GM21576 (cell line): ENCODE measurements around the gene MUC6.

Experiments
- ATAC-seq: cut with Tn5 transposase; IDR thresholded peaks from one replicate; pipeline ENCODE4 v1.9.1; 2021; ENCODE audit warnings: mild to moderate bottlenecking, moderate library complexity; ENCODE audit not compliant: unreplicated experiment

Gene MUC6

DNA sequence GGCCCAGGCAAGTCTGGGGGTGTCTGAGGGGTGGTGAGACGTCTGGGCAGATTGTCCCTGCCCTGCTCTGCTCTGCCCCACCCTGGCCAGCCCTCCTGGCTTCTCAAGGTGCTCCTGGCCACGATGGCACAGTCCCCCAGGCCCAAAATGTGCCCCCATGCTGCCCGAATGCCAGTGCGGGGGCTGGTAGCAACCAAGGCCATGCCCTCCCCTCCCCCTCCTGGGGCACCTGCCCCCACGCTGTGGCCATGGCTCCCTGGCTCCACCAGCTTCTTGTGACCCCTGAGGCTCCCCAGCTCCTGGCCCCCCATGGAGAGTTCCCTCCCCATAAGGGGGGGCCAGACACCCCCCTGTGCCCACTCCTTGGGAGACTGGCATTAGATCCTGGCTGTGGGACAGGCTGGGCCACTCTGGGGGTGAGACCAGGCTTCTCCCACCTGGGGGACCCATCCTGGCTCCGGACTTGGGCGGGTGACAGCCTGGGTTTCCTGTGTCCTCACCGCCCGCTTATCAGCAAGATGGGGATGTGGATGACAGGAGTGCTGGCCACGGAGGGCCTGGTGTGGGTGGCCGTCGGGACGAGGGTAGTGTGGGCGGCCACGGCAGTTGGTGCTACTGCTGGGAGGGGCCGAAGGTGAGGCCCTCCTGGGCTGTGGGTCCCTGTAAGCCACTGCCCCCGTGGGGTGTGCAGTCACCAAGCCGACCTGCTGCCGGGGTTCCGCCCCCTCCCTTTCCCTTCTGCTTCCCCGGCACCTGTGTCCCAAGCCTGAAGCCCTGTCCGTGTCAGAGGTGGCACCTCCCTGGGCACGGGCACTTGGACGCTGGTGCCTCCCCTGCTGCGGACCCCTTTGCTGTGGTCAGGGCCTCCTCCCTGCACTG lies 15.9 kb upstream of the MUC6 start:
- no peak for ATAC-seq

- ATAC-seq, result no peak
These were observed 15.0 kb upstream of the MUC6 start for GRCh38 chr11:1051356-1052132.

DNA sequence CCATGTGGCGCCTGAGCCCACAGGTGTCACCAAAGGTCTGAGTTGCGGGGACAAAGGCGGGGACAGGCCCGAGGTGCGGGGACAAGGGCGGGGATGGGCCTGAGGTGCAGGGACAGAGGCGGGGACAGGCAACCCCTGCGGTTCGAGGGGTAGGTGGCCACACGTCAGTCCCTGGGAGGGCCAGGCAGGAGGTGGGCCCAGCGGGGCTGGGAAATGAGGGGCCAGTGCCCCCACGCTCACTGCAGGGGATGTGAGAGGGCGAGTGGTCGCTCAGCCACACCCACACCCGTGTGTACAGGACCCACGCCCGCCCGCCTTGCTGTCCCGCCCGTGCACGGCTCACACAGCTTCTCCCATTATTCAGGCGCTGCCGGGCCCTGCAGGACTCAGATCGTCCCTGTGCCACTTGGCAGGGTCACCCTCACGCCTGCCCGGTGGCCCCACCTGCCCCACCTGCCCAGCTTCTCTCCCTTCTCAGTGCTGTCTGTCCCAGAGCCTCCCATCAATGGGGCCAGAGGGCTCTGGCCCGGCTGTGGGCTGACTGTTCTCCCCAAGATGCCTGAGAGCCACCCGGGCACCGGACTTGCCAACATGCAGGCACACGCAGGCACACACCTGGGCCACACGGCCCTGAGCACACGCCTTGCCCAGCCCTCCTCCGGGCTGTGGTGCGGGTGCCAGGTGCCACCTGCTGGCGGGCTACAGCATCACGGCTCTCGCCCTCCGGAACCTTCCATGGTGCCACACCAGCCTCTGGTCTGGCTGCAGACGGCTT lies 14.2 kb upstream of the MUC6 start:
- no peak for ATAC-seq

GRCh38 chr11:1049911-1050580 lies 13.5 kb upstream of the MUC6 start:
- no peak for ATAC-seq

DNA sequence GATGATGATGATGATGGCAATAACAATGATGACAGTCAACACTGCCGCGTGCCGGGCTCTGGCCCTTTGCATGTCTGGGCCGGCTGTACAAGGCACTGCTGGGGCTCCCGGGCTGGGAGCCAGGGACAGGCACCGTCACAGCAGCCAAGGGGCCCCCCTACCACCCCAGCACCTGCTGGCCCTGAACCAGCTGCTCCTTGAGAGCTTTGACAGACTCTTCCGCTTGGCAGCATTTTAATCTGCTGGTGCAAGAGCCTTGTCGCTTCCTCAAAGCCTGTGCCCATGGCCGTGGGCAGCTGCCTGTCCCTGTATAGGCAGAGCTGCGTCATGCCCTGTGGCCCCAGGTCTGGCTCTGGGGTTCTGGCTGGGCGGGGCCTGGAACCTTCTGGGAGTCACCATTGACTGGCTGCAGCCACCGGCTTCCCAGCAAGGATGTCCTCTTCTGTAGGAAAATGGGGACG lies 12.9 kb upstream of the MUC6 start:
- ATAC-seq, result no peak

- no peak for ATAC-seq
These were observed 12.5 kb upstream of the MUC6 start for GRCh38 chr11:1049071-1049405.

GRCh38 chr11:1048375-1049070 lies 12.0 kb upstream of the MUC6 start:
- ATAC-seq, result no peak

DNA sequence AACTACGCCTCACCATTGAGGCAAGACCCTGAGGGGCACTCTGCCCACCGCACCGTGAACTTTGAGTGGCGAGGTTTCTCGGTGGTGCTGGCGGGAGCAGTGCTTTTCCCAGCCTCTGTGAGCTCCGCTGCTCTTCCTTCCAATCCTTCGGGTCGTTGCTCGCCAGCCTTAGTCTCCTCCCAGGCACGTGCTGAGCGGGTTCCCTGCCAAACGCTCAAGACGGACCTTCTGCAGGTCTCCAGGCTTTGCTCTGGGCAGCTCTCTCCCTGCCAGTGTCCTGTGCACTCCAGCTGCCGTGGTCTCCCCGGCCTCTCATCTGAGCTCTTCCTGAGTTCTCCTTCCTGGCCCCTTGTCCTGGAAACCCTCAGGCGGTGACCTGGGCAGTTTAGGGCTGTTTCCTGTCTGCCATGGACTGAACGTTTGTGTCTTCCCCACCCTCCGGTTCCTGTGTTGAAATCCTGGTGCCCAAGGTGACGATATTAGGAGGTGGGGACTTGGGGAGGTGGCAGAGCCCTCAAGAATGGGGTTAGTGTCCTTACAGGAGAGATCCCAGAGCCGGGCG lies 11.2 kb upstream of the MUC6 start:
- no peak for ATAC-seq

GRCh38 chr11:1044160-1044559 lies 7.6 kb upstream of the MUC6 start:
- no peak for ATAC-seq

- no peak for ATAC-seq
These were observed 7.1 kb upstream of the MUC6 start for GRCh38 chr11:1043563-1044096.

DNA sequence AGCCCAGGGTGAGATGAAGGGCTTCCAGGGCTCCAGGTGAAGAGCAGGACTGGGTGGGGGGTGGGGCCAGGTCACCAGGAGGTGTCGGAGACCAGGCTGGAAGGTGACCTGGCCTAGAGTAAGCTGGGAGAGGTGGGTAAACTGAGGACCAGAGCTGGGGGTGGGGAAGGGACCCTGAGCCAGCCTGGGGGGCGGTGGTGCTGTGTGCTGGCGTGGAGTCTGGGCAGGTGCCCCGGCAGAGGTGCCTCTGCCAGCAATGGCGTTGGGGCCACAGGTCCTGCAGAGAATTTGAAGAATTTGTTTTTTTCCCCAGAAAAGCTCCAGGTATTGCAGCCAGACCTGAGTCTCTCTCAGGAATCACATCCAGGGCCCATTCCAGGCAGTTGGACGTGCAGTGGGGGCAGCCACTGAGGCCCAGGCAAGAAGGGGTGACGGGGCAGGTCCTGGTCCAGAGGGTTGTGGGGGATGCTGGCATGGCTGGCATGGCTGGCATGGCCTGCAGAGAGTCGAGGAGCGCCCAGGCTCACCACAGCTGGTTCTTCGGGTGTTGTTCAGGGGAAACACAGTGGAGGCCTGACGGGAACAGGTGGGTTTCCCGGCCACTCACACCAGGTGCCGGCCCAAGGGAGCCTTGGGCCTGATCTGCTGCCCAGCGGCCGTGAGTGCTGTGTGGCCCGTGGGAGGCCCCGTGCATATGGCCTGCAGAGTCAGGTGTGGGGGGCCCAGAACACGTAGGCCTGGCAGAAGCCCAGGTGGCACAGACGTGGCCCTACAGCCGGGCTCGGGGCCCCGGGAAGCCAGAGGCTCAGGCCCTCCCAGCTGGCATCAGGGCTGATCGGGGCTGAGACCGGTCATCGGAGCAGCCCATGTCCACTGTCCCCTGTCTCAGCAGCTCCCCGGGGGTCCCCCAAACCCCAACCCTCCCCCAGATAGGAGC lies 6.4 kb upstream of the MUC6 start:
- ATAC-seq, result no peak

DNA sequence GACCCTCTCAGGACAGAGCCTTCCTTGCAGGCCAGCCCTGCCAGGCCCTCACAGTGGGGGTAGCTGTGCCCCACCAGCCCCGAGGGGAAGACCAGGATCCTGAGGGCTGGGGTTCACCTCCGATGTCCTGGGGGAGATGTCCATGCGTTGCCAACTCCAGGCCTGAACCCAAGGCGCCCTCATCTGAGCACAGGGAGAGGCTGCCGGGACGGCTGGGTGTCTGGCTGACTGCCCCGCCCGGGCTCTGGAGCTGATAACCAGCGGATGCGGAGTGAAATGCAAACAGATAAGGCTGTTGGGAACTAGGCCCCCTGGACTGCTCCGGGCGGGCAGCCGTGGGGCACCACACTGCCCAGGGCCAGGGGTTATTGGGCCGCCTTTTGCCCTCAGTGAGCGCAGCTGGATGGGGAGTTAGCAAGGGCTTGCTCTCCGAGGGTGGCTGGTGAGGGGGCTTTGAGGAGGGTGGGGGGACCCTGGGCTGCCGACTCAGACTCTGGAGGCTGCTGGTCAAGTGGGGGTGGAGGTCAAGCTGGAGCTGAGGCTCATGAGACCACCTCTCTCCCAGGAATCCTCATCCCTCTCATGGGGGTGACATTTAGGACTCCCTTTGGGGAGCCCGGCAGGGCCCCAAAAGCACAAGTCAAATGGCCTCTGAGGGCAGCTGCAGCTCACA lies 5.6 kb upstream of the MUC6 start:
- no peak for ATAC-seq

- no peak for ATAC-seq
These were observed 5.0 kb upstream of the MUC6 start for GRCh38 chr11:1041471-1041870.

DNA sequence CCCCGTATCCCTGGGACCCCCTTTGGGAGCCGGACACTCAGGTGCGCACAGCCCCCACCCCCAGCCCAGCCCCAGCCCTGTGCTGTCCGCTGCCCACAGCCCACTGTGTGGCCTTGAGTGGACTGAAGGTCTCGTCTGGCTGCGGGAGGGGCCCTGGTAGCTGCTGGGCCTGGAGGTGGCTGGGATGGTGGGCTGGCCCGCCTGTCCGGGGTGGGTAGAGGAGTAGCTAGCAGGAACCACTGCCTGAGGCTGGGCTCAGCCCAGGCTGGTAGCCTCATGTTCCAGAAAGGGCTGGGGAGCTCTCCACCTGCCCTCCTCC lies 4.6 kb upstream of the MUC6 start:
- ATAC-seq, result no peak

DNA sequence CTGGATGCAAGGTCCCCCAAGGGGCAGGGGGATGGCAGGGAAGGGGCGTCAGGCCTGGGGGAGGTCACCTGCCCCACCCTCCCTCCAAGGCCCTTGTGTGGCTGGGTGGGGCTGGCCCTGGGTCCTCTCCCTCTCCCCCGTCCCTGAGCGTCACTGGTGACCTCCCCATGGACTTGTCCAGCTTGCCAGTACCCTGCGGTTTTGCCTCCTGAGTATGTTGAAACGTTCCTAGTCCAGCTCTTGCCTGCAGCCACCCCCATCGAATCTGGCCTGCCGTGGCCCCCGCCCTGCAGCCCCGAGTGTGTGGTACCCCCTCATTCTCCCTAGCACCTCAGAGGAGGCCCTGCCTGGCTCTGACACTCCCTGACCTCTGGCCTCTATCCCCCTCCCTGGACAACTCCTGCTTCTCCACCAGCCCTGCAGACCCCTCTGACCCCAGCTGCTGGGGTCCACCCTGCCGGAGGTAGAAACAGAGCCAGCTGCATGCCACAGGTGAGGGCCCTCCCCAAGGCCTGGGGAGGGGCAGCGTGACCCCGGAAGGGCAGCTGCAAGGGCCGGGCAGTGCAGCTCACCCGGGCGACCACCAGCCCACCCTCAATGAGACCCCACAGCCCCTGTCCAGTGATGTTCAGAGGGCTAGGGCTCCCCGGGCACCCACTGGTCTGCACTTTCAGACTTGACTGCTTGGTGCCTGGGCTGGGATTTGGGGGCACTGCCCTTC lies 4.1 kb upstream of the MUC6 start:
- ATAC-seq, result no peak

DNA sequence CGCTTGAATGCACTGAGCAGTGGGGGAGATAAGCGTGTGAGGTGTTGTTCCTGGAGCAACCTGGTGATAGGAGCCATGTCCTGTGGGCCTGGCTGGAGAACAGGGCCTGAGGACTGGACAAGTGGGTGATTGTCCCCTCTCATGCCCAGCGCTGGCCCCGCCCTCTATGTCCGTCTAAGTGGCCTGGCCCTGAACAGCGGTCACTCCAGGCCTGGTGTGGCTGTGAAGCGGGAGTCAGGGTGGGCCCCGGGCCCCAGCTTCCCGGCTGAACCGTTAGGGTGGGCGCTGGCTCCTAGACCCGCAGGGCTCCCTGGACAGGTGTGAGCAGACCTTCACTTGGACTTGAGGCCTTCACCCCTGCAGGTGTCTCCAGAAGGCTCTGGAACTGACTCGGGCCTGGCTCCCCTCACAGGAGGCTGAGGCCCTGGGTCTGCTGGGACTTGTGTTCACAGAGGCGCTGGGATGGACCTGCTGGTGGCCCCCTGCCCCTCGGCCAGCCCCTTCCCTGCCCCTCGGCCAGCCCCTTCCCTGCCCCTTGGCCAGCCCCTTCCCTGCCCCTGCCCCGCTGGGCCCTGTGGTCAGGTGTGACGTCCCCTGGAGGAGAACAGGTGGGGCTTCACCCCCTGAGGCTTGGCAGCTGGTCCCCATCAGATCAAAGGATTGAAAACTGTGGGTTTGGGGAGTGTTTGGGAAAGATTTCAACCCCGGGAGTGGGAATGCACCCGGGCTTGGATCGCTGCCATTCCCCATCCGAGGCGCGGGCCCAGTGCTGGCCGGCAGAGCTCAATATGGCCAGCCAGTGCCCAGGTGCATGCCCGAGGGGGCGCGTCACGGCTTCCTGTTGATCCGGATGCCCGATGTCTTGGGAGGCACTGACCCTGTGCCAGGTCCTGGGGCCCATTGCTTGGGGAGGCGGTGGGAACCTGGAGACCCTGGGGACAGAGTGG lies 3.2 kb upstream of the MUC6 start:
- ATAC-seq, result no peak
